Measurements from ENCODE around the gene RAD51B. TPM values are rescaled to one million over a fixed set of nuclear protein-coding genes. Genes with fewer than 3 reads are reported as not detected.

RAD51B gene
- total and polyA plus RNA-seq, 2 of the 13 experiments (the other 11 are each of a cell fraction or from before 2014, with no cell fraction given): 7.0 to 9.5 TPM

DNA sequence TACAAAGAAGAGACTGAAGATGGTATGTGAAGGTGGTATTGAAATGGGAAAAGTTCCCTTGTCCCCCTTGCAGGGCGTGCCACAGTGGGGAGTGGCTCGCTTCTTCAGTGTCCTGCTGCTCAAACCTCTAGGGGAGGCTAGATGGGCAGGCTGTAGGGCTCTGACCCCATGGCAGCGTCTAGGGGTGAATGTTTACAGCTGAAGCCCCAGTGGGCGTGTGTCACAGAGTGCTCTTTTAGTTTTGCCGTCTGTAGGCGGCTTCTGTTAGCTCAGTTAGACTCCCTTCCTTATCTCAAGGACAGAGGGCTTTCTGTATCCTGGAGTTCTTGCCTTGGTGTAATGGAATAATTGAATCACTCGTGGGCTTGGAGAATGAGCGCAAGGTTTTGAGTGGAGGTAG, 266.2 kb downstream of the RAD51B start (continued):
- no peak for TF ChIP-seq ELF3 (CRISPR knock-in tag; IDR thresholded peaks at IDR 0.05)
- TF ChIP-seq TCF12 (IDR thresholded peaks at IDR 0.05): no peak
- no peak for TF ChIP-seq TCF12 (CRISPR knock-in tag; IDR thresholded peaks at IDR 0.05)
- no peak for TF ChIP-seq SOX6 (IDR thresholded peaks at IDR 0.05)
- TF ChIP-seq SOX6 (CRISPR knock-in tag; IDR thresholded peaks at IDR 0.05): peak; percentile 30; the same call in 1 of the 2 replicates
- no peak for TF ChIP-seq TGIF2 (CRISPR knock-in tag; IDR thresholded peaks at IDR 0.05)
- TF ChIP-seq, protein P1, sequence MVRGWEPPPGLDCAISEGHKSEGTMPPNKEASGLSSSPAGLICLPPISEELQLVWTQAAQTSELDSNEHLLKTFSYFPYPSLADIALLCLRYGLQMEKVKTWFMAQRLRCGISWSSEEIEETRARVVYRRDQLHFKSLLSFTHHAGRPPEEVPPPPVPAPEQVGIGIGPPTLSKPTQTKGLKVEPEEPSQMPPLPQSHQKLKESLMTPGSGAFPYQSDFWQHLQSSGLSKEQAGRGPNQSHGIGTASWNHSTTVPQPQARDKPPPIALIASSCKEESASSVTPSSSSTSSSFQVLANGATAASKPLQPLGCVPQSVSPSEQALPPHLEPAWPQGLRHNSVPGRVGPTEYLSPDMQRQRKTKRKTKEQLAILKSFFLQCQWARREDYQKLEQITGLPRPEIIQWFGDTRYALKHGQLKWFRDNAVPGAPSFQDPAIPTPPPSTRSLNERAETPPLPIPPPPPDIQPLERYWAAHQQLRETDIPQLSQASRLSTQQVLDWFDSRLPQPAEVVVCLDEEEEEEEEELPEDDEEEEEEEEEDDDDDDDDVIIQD (CRISPR knock-in tag; IDR thresholded peaks at IDR 0.05; ENCODE audit: low read depth): 0 out of 2 replicates have a peak, but pooled peaks have one; percentile 14
- TF ChIP-seq ZNF3 (CRISPR knock-in tag; IDR thresholded peaks at IDR 0.05): no peak

DNA sequence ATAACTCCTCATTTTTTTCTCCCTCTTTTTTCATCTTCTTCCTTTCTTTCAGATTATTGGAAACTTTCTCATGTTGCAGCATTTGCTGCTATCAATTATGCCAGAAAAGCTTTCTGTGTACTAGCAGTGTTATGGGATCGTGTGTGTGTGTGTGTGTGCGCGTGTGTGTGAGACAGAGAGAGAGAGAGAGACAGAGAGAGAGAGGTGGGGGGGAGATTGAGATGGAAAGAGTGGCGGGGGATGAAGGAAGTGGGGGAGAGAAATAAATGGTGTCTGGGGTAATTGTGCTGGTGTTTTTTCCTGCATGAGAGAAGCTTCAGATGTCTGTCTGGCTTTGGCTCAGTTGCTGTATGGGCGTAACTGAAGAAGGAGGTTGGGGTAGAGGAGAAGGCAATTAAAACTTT, 268.9 kb downstream of the RAD51B start:
- intact Hi-C loops (cut with micrococcal nuclease; ENCODE audit: unreplicated experiment) (no loop called here), in situ Hi-C loops (cut with HindIII; ENCODE audit: extremely low pct_ligation_motif_present, low pct_unique_long_range_greater_than_20kb) (no loop called here)
- Histone ChIP-seq H2AFZ (ENCODE audit: low read length) (no peak overlapping the region), H3K27me3 (ENCODE audit: control insufficient read depth in 1 of 2, insufficient read depth in 2 of 2, low read length in 2 of 2) (no peaks in the 10 kb centered on the region), H3K36me3 (replicated peaks in 1 of 2; ENCODE audit: control insufficient read depth in 1 of 2, insufficient read depth in 2 of 2, low read length in 2 of 2) (no peaks in the 10 kb centered on the region), H3K79me2 (ENCODE audit: insufficient read depth, low read length) (no peaks in the 10 kb centered on the region), H3K4me1 (ENCODE audit: insufficient read depth, low read length) (peaks cover 23% of the 10 kb centered on the region), H3K9me3 (ENCODE audit: low read length) (no peaks in the 10 kb centered on the region), H3K4me3 (replicated peaks in 1 of 3; ENCODE audit: insufficient read depth in 1 of 3, low read depth in 2 of 3, low read length in 3 of 3) (no peak overlapping the region), H4K20me1 (ENCODE audit: insufficient read depth, low read length) (no peaks in the 10 kb centered on the region), H3K27ac (ENCODE audit: extremely low read length, insufficient read depth, low read length) (no peak overlapping the region), H3K4me2 (ENCODE audit: low read depth, low read length) (no peak overlapping the region), H3K9ac (ENCODE audit: insufficient read depth, low read depth, low read length) (no peak overlapping the region)
- FAIRE-seq (no peak), ATAC-seq (no peak), DNase-seq (ENCODE audit: low spot score) (no peak)
- ChIA-PET CTCF (ENCODE audit: low intra/inter-chr PET ratio, low total read pairs) (no interaction called here), POLR2A (no interaction called here)
- WGBS (ENCODE audit: low lambda C conversion rate): 95% methylated on average over 5 of the region's 5 CpGs
- BruUV-seq (replicated peaks): no TSS peak
- TF ChIP-seq ZFP36L1 (CRISPR knock-in tag; IDR thresholded peaks at IDR 0.05) (no peak), ZNF782 (CRISPR knock-in tag; IDR thresholded peaks at IDR 0.05; ENCODE audit: borderline replicate concordance) (no peak), IRF2 (CRISPR knock-in tag; IDR thresholded peaks at IDR 0.05) (no peak), ZNF121 (CRISPR knock-in tag; IDR thresholded peaks at IDR 0.05) (no peak), FOXK2 (IDR thresholded peaks at IDR 0.05) (no peak), ZNF205 (CRISPR knock-in tag; IDR thresholded peaks at IDR 0.05) (no peak), ETV6 (CRISPR knock-in tag; conservative IDR thresholded peaks at IDR 0.05) (no peak), MED13 (CRISPR knock-in tag; IDR thresholded peaks at IDR 0.05) (no peak), RFXAP (CRISPR knock-in tag; IDR thresholded peaks at IDR 0.05; ENCODE audit: borderline replicate concordance) (no peak), ZFP37 (CRISPR knock-in tag; IDR thresholded peaks at IDR 0.05; ENCODE audit: borderline replicate concordance) (no peak), HOXA5 (CRISPR knock-in tag; IDR thresholded peaks at IDR 0.05) (no peak), SMAD1 (CRISPR knock-in tag; IDR thresholded peaks at IDR 0.05; ENCODE audit: borderline replicate concordance, low read depth) (no peak), CENPX (CRISPR knock-in tag; IDR thresholded peaks at IDR 0.05) (no peak)
- TF ChIP-seq, protein P2, sequence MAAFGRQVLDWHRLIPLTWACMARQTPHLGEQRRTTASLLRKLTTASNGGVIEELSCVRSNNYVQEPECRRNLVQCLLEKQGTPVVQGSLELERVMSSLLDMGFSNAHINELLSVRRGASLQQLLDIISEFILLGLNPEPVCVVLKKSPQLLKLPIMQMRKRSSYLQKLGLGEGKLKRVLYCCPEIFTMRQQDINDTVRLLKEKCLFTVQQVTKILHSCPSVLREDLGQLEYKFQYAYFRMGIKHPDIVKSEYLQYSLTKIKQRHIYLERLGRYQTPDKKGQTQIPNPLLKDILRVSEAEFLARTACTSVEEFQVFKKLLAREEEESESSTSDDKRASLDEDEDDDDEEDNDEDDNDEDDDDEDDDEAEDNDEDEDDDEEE (CRISPR knock-in tag; IDR thresholded peaks at IDR 0.05): no peak
- TF ChIP-seq, protein P3, sequence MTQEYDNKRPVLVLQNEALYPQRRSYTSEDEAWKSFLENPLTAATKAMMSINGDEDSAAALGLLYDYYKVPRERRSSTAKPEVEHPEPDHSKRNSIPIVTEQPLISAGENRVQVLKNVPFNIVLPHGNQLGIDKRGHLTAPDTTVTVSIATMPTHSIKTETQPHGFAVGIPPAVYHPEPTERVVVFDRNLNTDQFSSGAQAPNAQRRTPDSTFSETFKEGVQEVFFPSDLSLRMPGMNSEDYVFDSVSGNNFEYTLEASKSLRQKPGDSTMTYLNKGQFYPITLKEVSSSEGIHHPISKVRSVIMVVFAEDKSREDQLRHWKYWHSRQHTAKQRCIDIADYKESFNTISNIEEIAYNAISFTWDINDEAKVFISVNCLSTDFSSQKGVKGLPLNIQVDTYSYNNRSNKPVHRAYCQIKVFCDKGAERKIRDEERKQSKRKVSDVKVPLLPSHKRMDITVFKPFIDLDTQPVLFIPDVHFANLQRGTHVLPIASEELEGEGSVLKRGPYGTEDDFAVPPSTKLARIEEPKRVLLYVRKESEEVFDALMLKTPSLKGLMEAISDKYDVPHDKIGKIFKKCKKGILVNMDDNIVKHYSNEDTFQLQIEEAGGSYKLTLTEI (CRISPR knock-in tag; conservative IDR thresholded peaks at IDR 0.05): no peak

Data from HepG2 (cell line).